Thyroid gland (tissue), 4 donors: Measurements from ENCODE around the gene RGCC.

Source experiments
- POLR2A ChIP-seq, 2 donors: fragments of 450-650 bp; IDR thresholded peaks; one replicate each; pipeline ENCODE4 v1.6.1; 2017; ENCODE audit warnings: antibody characterized with exemption in 2 of 2, mild to moderate bottlenecking in 2 of 2, moderate library complexity in 1 of 2
- TF ChIP-seq, protein P1 (sequence below), 6 experiments: fragments of 200-600 bp in 3 of 6; fragments of 450-650 bp in 3 of 6; sonication (generic) in 3 of 6; IDR thresholded peaks; one replicate each; pipeline ENCODE4 v1.5.1; 2016 to 2019; ENCODE audit warnings: antibody characterized with exemption in 6 of 6, mild to moderate bottlenecking in 2 of 6, inconsistent platforms in 1 of 6, moderate library complexity in 1 of 6

DNA sequence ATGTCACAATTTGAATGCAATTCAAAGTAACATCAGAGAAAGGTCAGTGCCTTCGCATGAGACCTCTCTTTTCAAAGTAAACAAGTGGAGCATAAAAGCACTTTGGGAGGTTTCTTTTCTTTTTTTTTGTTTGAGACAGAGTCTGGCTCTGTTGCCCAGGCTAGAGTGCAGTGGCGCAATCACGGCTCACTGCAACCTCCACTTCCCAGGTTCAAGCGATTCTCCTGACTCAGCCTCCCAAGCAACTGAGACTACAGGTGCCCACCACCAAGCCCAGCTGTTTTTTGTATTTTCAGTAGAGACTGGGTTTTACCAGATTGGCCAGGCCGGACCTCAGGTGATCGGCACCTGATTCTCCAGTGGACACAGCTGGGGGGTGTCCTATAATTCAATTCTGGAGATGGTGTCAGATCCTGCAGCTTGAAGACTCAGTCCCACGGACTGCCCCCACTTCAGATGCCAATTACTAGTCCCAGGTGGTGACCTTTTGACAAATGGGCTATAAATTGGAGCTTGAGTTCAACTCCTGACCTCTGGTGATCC lies 57.6 kb downstream of the RGCC start:
- TF ChIP-seq, protein P1, sequence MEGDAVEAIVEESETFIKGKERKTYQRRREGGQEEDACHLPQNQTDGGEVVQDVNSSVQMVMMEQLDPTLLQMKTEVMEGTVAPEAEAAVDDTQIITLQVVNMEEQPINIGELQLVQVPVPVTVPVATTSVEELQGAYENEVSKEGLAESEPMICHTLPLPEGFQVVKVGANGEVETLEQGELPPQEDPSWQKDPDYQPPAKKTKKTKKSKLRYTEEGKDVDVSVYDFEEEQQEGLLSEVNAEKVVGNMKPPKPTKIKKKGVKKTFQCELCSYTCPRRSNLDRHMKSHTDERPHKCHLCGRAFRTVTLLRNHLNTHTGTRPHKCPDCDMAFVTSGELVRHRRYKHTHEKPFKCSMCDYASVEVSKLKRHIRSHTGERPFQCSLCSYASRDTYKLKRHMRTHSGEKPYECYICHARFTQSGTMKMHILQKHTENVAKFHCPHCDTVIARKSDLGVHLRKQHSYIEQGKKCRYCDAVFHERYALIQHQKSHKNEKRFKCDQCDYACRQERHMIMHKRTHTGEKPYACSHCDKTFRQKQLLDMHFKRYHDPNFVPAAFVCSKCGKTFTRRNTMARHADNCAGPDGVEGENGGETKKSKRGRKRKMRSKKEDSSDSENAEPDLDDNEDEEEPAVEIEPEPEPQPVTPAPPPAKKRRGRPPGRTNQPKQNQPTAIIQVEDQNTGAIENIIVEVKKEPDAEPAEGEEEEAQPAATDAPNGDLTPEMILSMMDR (IDR thresholded peaks at IDR 0.05) = no peak
- TF ChIP-seq POLR2A (IDR thresholded peaks at IDR 0.05) = no peak
